ENCODE data around the gene PIK3C3.
A peak's percentile ranks its signal among the peaks of the same experiment; 100 is the strongest.

The PIK3C3 gene

DNA sequence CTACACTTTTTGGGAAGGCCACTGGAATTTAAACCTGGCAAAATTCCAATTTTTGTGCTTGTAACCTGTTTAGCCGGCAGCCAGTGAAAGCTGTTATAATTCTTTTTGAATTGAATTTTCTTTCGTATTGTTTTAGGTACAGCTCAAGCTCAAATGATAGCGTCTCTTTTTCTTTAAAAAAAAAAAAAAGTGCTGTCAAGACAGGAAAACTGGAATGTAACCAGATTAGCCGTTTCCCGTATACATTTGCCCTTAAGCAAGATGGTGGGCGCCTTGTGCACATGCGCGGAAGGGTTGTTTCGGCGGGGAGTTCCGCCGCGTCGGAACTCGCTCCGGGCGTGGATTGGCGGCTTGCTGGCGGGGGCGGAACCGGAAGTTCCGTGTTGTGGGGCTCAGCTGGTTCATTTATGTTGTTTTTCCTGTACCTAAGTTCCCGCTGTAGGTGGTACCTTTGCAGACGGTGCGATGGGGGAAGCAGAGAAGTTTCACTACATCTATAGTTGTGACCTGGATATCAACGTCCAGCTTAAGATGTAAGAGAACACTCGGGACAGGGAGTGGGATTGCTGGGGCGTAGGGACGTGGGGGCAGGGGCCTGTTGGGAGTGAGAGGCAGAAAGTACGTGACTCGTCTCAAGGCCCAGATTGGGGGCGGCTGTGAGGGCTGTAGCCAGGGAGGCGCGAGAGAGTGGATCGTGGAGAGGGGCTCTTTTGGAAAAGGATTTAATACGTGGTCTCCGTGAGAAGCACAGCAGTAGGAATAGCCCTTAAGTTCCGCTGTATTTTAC is at the start of gene PIK3C3:
TSS of gene PIK3C3 (plus strand) at position 408 of the 787 bp plus-strand sequence. CDS start at position 466, 58 bp downstream.
- peak; percentile 98 for DNase-seq

DNA sequence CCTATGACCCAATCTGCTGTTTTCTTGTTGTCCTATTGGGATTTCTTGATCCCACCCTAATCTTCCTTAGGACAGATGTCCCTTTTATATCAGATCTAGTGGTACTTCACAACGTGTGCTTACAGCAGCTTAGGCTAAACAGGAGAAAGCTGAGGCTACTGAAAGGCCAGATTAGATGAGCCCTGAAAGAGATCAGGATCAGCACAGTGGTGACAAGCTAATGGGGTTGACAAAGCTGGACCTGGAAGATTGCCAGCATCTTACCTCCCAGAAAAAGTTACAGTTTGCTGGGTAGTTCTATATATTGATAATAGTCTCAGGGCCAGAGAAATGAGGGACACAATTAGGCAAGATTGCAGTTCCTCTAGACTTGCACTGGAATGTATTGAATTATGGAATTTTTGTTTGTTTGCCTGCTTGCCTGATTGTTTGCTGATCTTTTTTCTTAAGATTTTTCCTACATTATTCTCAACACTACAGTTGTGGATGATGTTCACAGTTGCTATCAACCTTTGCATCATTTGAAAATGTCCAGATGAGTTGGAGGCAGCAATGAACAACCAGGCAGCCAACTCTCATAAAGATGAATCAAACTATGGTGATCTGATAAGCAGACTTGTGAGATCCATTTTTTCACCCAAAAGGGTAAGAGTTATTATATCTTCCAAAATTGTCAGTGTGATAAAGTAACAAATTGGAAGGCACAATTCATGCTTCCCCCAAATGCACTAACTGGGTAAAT is 49.1 kb upstream of the PIK3C3 start:
- no peak for DNase-seq

GRCh38 chr18:41906528-41907146 is 48.4 kb upstream of the PIK3C3 start:
- peak; percentile 56 for DNase-seq

GRCh38 chr18:41917181-41917580 is 37.9 kb upstream of the PIK3C3 start:
- no peak for DNase-seq

- no peak for DNase-seq
Measured at GRCh38 chr18:41921770-41922169, 33.3 kb upstream of the PIK3C3 start.

- no peak for DNase-seq
Measured at GRCh38 chr18:41922176-41922575, 32.9 kb upstream of the PIK3C3 start.

- no peak for DNase-seq
Measured at GRCh38 chr18:41922841-41923240, 32.2 kb upstream of the PIK3C3 start.

- peak; percentile 3 for DNase-seq
Measured at GRCh38 chr18:41923446-41923845, 31.6 kb upstream of the PIK3C3 start.

- no peak for DNase-seq
Measured at GRCh38 chr18:41928581-41928980, 26.5 kb upstream of the PIK3C3 start.

DNA sequence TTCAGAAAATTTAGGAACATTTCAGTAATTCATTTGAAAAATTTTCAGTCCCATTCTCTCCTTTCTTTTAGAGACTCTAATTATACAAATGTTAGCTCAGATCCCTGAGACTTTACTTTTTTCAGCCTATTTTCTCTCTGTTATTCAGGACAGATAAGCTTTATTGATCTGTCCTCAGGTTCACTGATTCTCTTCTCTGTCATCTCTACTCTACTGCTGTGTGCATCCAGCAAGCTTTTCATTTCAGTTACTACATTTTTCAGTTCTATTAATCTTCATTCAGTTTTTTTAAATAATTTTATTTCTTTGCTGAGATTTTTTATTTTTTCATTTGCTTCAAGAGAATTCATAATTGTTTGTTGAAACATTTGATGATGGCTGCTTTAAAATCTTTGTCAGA is 22.1 kb upstream of the PIK3C3 start:
- DNase-seq: no peak

DNA sequence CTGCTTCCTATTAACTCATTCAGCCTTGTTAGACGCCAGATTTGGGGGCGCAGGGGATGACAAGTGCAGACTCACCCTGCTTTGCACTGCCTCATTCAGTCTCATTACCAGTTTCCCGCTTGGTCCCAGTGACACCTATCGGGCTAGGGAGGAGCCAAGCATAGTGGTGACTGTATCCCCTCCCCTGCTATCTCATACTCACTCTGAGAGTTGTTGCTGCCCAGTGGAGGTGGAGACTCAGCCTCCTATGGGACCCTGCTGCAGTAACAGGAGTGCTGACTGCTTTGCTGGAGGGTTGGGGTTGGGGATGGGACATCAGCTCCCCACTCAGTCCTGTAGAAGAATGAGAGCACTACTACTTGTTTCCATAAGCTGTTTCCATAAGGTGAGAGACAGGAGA is 21.3 kb upstream of the PIK3C3 start:
- DNase-seq: no peak

- no peak for DNase-seq
Measured at GRCh38 chr18:41936471-41937134, 18.4 kb upstream of the PIK3C3 start.

- no peak for DNase-seq
Measured at GRCh38 chr18:41938445-41938844, 16.6 kb upstream of the PIK3C3 start.

- DNase-seq: no peak
Measured at GRCh38 chr18:41939326-41939725, 15.7 kb upstream of the PIK3C3 start.

DNA sequence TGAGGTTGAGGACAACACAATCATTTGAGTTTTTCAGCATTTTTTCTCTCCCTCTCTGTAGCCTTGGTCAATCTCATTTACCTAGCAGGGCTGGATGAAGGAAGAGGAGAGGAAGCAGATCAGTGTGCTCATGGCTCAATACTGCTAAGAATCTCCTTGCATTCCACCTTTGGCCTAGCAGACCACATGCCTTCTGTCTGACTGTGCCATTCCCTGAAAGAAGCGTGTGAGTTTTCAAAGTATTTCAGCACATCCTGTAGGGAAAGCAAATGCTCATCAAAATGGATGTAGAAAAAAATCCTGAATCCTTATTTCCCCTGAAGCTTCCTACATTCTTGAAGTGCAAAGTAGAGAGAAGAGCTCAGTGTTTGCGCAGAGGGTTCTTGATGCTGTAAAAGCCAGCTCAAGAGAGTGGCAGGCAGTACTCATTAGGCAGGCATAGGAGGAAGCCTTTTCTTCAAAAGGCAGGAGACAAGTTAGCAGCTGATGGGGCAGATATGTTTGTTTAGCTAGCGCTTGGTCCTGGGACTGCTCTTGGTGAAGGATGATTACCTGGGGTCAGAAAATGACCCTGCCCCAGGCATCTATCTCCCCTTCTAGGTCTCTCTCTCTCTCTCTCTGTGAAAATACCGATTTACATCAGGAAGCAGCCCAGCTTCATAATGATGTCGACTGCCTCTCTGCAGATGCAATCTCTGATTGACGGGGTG is 14.4 kb upstream of the PIK3C3 start:
- DNase-seq: no peak

- no peak for DNase-seq
Measured at GRCh38 chr18:41942254-41942653, 12.8 kb upstream of the PIK3C3 start.

GRCh38 chr18:41948544-41949110 is 6.4 kb upstream of the PIK3C3 start:
- no peak for DNase-seq

DNA sequence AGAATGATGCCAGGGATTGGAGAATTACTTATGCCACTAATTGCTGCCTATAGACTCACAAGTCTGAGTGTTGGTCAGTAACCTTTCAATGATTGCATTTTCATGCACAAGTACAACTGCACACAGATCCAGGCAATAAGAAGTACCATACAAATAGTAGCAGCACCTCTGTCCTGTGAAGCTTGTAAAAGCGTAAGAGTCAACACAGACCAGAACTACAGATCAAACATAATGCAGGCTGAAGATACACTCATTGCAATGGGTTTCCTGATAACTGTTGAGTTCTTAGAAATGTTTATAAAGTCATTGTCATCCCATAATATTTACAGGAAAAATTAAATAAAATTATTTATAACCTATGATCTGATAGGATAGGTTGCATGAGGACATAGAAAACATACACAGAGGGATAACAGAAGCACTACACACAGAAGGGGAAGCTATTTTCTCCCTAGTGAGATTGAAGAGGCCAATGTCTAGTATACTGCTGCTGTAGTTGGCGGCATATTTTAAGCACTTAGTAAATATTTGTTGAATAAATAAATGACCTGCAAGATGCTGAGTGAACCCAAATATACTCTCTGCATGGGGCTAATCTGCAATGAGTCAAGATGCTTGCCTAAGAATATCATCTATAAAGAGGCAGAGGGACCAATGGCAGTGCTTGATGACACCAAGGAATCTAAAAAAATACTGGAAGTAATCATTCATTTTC is 5.7 kb upstream of the PIK3C3 start:
- DNase-seq: no peak

GRCh38 chr18:41955688-41956087 is 654 bp downstream of the PIK3C3 start:
- DNase-seq: no peak

- DNase-seq: no peak
Measured at GRCh38 chr18:41959045-41959444, 4.0 kb downstream of the PIK3C3 start.

DNA sequence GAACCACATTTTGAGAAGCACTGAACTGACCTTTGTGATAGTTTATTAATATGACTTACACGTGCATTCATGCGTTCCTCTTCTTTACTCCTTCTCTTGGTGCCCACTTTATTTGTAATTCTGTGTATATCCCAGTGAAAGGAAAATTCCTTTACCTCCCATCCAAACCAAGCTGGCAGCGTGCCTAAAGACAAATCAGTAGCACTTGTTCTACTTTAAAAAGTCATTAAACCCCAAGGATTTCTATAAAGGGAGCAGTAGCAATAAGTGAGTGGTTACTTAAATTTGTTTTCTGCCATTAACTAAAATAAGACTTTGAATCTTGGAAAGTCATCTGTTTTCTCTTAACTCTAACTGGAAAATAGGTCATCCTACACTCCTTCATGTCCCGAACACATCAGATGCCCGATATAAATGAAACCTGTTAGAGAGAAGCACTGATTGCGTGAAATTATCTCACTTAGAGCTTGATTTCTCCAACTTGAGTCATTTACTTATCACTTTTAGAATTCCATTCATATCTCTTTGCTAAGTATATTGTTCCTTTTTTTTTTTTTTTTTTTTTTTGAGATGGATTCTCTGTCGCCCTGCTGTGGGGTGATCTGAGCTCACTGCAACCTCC is 10.7 kb downstream of the PIK3C3 start:
- no peak for DNase-seq
